Endothelial cell (in vitro differentiated cells): ENCODE results near the gene HSPBP1. TPM values are rescaled to one million over a fixed set of nuclear protein-coding genes. Genes with fewer than 3 reads are reported as not detected.

Experiments used
- DNase-seq: peaks from one replicate; pipeline ENCODE4 v3.0.0; 2021; ENCODE audit warnings: low spot score
- H3K27ac Mint-ChIP-seq: one replicate; pipeline ENCODE4 v1.8.0; 2021; ENCODE audit warnings: mixed read lengths, inconsistent platforms; ENCODE audit not compliant: unreplicated experiment
- H3K27me3 Mint-ChIP-seq: one replicate; pipeline ENCODE4 v1.8.0; 2021; ENCODE audit warnings: mild to moderate bottlenecking, moderate library complexity, mixed read lengths, inconsistent platforms; ENCODE audit not compliant: unreplicated experiment
- H3K36me3 Mint-ChIP-seq: one replicate; pipeline ENCODE4 v1.8.0; 2021; ENCODE audit warnings: mild to moderate bottlenecking, low read depth, mixed read lengths, inconsistent platforms; ENCODE audit not compliant: unreplicated experiment
- H3K4me1 Mint-ChIP-seq: one replicate; pipeline ENCODE4 v1.8.0; 2021; ENCODE audit warnings: mild to moderate bottlenecking, mixed read lengths, inconsistent platforms; ENCODE audit not compliant: unreplicated experiment
- H3K4me3 Mint-ChIP-seq: one replicate; pipeline ENCODE4 v1.8.0; 2021; ENCODE audit warnings: mild to moderate bottlenecking, mixed read lengths, inconsistent platforms; ENCODE audit not compliant: unreplicated experiment
- H3K9me3 Mint-ChIP-seq: one replicate; pipeline ENCODE4 v1.8.0; 2021; ENCODE audit warnings: mixed read lengths, inconsistent platforms; ENCODE audit not compliant: unreplicated experiment
- CTCF ChIP-seq: fragments of 200-600 bp; sonication (generic); IDR thresholded peaks from one replicate; pipeline ENCODE4 v1.5.0; 2021; ENCODE audit warnings: antibody characterized with exemption; ENCODE audit not compliant: unreplicated experiment
- total RNA-seq: library from RNA; stranded (reverse); fragmentation: NEBNext Ultra II Directional; extraction: Animal tissue kit (Norgen Biotek cat#: 25700); gene quantifications from one replicate; pipeline ENCODE4 v1.2.1, GENCODE V29; 2021; ENCODE audit not compliant: unreplicated experiment

The HSPBP1 gene
- total RNA-seq, 1 donor from 2014 or later, result 24.6 TPM

DNA sequence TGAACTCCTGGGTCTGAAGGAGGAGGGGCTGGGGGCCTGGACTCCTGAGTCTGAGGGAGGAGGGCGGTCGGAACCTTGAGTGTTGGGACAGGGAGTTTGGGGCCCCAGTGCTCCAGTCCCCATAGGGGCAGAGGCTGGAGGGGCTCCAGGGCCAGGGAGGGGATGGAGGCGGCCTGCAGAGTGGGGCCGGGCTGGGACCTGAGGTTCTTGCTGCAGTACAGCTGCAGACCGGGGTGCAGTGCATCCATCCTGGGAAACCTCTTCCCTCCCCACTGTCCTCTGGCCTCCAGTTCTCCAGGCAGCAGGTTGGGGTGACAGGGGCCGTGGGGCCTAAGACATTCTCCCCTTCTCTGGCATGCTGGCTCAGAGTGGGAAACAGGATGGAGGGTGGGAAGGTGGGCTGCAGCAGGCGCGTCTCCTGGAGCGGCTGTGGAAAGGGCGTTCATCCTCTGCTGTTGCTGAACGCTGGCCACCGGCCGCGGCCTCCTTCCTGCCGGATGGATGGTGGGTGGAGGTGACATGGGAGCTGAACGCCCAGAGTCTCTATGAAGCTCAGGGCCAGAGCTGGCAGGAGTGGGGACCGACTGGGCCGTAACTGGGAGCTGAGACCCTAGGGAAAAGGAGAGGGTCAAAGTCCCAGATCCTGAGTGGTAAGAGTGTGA lies 5.5 kb upstream of the HSPBP1 start:
- no peaks in the 10 kb centered on the region for H3K36me3 Mint-ChIP-seq
- TF ChIP-seq CTCF, result no peak
- no peak overlapping the region for H3K27ac Mint-ChIP-seq

GRCh38 chr19:55284405-55285058 lies 4.6 kb upstream of the HSPBP1 start:
- Mint-ChIP-seq H3K27ac (no peak overlapping the region), H3K27me3 (peaks cover 17% of the 10 kb centered on the region), H3K36me3 (no peaks in the 10 kb centered on the region), H3K4me1 (peaks cover 7% of the 10 kb centered on the region), H3K9me3 (no peaks in the 10 kb centered on the region), H3K4me3 (peak overlapping the region; percentile 56)
- no peak for DNase-seq
- no peak for TF ChIP-seq CTCF

More for the DNA sequence above, 5.5 kb upstream of the HSPBP1 start:
- Mint-ChIP-seq H3K9me3 (no peaks in the 10 kb centered on the region), H3K4me3 (peak overlapping the region; percentile 56), H3K27me3 (peaks cover 13% of the 10 kb centered on the region), H3K4me1 (peaks cover 2% of the 10 kb centered on the region)
- no peak for DNase-seq

DNA sequence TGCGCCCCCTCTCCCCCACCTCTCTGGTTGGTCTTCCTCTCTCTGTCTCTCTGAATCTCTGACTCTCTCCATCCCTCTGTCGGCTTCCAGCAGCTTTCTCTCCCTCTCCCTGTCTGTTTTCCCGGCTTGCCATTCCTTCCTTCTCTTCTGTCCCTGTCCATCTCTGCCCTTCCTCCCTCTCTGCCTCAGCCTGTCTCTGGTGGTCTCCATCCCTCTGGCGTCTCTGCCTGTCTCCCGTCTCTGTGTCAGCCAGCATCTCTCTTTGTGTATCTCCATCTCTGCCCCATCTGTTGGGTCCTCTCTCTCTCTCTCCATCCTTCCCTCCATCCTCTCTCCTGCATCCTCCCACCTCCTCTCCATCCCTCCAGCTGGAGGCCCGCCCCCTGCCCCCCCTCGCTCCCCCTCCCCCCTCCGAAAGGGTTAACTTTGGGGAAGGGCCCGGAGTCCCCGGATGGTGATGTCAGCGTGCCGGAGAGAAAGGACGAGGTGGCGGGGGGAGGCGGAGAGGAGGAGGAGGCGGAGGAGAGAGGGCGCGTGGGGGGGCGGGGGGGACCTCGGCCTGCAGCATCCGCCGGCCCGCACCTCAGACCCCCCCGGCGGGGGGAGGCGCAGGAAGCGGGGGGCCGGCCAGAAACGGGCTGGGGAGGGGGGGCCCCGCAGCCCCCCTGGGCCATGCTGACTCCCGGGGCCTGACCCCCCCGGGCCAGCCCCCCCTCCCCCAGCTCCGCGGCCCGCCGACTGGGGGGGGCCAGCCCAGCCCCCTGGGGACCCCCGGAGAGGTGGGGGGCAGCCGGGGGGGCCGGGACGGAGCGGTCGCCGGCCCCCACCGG lies 3.9 kb upstream of the HSPBP1 start, which contains the start of gene BRSK1:
Gene BRSK1 (plus strand): TSS at position 450 of the 830 bp plus-strand sequence. CDS start 446 bp downstream, outside the sequence.
- Mint-ChIP-seq H3K4me3 (peak within 1 kb of the TSS; percentile 86), H3K36me3 (no peaks in the 10 kb centered on the region), H3K27me3 (peaks cover 19% of the 10 kb centered on the region), H3K27ac (peak within 1 kb of the TSS; percentile 57), H3K9me3 (no peaks in the 10 kb centered on the region), H3K4me1 (peaks cover 7% of the 10 kb centered on the region)
- peak; percentile 54 for DNase-seq
- TF ChIP-seq CTCF, result no peak

DNA sequence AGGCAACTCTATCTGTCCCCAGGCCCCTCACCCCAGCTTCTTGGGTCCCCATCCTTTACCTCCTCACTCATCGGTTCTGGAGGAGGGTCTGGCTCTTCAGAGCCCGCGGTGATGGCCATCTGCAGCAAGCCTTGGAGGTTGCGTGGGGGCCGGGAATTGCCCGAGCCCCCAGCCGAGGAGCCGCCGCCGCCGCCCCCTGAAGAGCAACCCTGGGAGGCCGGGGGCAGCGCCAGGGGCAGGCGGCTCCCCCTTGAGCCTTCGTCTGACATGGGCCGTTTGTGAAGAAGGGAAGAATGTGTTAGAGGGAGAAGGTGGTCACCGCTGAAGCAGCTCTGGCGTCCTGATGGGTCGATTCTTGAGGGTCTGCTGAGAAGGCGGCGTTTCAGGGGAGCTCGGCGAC lies 570 bp downstream of the HSPBP1 start:
- H3K36me3 Mint-ChIP-seq, result peaks cover 8% of the 10 kb centered on the region

More for the DNA sequence above, 570 bp downstream of the HSPBP1 start:
- Mint-ChIP-seq H3K4me1 (peaks cover 7% of the 10 kb centered on the region), H3K4me3 (peak overlapping the region; percentile 95), H3K27me3 (peaks cover 22% of the 10 kb centered on the region), H3K9me3 (no peaks in the 10 kb centered on the region), H3K27ac (peak overlapping the region; percentile 98)
- no peak for TF ChIP-seq CTCF
- DNase-seq, result no peak
